HG03139 (cell line): ENCODE measurements around the gene SLC19A1.

Experiments used
- ATAC-seq: cut with Tn5 transposase; IDR thresholded peaks from one replicate; pipeline ENCODE4 v1.9.1; 2021; ENCODE audit not compliant: unreplicated experiment

Gene SLC19A1

GRCh38 chr21:45494851-45495680 lies 47.2 kb downstream of the SLC19A1 start:
- no peak for ATAC-seq

GRCh38 chr21:45494135-45494850 lies 47.9 kb downstream of the SLC19A1 start:
- ATAC-seq = no peak

- no peak for ATAC-seq
Measured at GRCh38 chr21:45493401-45494001, 48.7 kb downstream of the SLC19A1 start.

- ATAC-seq = no peak
Measured at GRCh38 chr21:45492765-45493164, 49.5 kb downstream of the SLC19A1 start.

- no peak for ATAC-seq
Measured at GRCh38 chr21:45491623-45492022, 50.6 kb downstream of the SLC19A1 start.

GRCh38 chr21:45491056-45491455 lies 51.2 kb downstream of the SLC19A1 start:
- no peak for ATAC-seq

GRCh38 chr21:45490049-45490731 lies 52.0 kb downstream of the SLC19A1 start:
- no peak for ATAC-seq

- no peak for ATAC-seq
Measured at GRCh38 chr21:45489722-45489982, 52.6 kb downstream of the SLC19A1 start.

GRCh38 chr21:45488931-45489721 lies 53.1 kb downstream of the SLC19A1 start:
- ATAC-seq = no peak

- no peak for ATAC-seq
Measured at GRCh38 chr21:45487891-45488600, 54.2 kb downstream of the SLC19A1 start.

GRCh38 chr21:45487161-45487806 lies 55.0 kb downstream of the SLC19A1 start:
- no peak for ATAC-seq

GRCh38 chr21:45486443-45487160 lies 55.6 kb downstream of the SLC19A1 start:
- no peak for ATAC-seq

- no peak for ATAC-seq
Measured at GRCh38 chr21:45485686-45486442, 56.4 kb downstream of the SLC19A1 start.

- no peak for ATAC-seq
Measured at GRCh38 chr21:45484318-45484717, 57.9 kb downstream of the SLC19A1 start.

- ATAC-seq = no peak
Measured at GRCh38 chr21:45482899-45483821, 59.1 kb downstream of the SLC19A1 start.

GRCh38 chr21:45481977-45482898 lies 60.0 kb downstream of the SLC19A1 start:
- no peak for ATAC-seq
